ENCODE data around the gene KCNIP1. TPM values are rescaled to one million over a fixed set of nuclear protein-coding genes. Genes with fewer than 3 reads are reported as not detected.
"Not testable (repeated sequence)": the region's sequence is repeated elsewhere in the genome, so short reads cannot be mapped to it uniquely, and the experiment has no call there.

The KCNIP1 gene
- total and polyA plus RNA-seq, 8 donors, result 0.35 to 4.9 (median 2.5) TPM

DNA sequence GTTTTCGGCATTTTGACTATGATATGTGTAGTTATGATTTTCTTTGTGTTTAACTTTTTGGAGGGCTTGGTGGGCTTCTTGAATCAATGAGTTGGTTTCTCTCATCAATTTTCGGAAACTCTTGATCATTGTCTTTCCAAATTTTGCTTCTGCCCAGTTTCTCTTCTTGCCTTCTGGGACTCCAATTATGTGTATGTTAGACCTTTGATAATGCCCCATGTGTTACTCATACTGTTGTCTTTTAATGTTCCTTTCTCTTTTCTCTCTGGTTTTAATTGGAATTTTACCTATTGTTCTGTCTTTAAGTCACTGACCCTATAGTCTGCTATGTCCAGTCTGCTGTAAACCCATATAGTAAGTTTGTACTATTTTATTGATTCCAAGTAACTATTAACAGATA, 41.5 kb downstream of the KCNIP1 start:
- H3K4me1 ChIP-seq, result no peaks in the 10 kb centered on the region
- TF ChIP-seq, protein P1, sequence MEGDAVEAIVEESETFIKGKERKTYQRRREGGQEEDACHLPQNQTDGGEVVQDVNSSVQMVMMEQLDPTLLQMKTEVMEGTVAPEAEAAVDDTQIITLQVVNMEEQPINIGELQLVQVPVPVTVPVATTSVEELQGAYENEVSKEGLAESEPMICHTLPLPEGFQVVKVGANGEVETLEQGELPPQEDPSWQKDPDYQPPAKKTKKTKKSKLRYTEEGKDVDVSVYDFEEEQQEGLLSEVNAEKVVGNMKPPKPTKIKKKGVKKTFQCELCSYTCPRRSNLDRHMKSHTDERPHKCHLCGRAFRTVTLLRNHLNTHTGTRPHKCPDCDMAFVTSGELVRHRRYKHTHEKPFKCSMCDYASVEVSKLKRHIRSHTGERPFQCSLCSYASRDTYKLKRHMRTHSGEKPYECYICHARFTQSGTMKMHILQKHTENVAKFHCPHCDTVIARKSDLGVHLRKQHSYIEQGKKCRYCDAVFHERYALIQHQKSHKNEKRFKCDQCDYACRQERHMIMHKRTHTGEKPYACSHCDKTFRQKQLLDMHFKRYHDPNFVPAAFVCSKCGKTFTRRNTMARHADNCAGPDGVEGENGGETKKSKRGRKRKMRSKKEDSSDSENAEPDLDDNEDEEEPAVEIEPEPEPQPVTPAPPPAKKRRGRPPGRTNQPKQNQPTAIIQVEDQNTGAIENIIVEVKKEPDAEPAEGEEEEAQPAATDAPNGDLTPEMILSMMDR (IDR thresholded peaks at IDR 0.05), result no peak
- H3K27ac ChIP-seq, result no peak overlapping the region
- intact Hi-C loops (cut with DNase I), result no loop called here
- H3K36me3 ChIP-seq, result no peaks in the 10 kb centered on the region
- no peak overlapping the region for H3K4me3 ChIP-seq
- no peak for ATAC-seq
- H3K27me3 ChIP-seq, result peaks cover 0 to 14% of the 10 kb centered on the region in 2 donors
- peaks cover 0 to 9% of the 10 kb centered on the region in 2 donors for H3K9me3 ChIP-seq
- no peak for DNase-seq

DNA sequence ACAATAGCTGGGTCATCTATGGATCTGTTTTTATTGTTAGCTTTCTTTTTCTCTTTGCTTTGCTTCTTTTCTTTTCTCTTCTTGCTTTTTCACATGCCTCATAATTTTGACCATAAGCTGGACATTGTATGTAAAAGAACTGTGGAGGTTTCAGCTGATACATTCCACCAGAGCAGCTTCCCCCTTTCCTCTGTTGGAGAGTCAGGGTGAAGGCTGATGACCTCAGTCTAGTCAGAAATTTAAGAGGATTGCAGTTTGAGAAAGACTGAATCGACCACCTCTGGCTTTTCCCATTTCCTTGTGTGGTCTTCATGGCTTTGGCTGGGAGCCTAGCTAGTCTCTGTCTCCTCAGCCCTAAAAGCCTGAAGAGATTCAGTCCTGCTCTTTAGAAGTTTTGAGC, 42.0 kb downstream of the KCNIP1 start:
- no peaks in the 10 kb centered on the region for H3K36me3 ChIP-seq
- peaks cover 0 to 14% of the 10 kb centered on the region in 2 donors for H3K27me3 ChIP-seq
- H3K4me1 ChIP-seq, result no peaks in the 10 kb centered on the region
- no peak for ATAC-seq
- H3K4me3 ChIP-seq, result no peak overlapping the region
- H3K27ac ChIP-seq, result no peak overlapping the region
- intact Hi-C loops (cut with DNase I), result no loop called here
- H3K9me3 ChIP-seq, result peaks cover 0 to 9% of the 10 kb centered on the region in 2 donors
- DNase-seq, result no peak
- TF ChIP-seq, protein P1 (IDR thresholded peaks at IDR 0.05), result no peak

DNA sequence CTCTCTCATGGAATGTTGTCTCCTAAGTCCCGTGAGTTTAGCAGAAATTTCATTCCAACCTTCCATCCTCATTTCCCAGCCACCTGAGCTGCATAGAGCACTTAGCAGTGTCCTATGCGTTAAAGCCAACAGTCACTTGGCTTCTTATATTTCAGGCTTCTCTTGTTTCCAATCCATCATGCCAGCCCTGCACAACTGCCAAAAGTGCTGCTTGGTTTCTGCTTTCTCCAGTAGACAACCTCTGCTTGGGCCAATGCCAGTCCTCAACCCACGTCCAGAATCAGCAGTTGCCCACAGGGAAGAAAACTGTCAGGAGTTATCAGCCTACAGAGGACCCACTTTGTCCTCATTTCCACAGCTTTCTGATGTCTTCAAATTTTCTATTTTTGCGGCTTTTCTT, 42.5 kb downstream of the KCNIP1 start:
- ATAC-seq (no peak), DNase-seq (no peak)
- Histone ChIP-seq H3K4me3 (no peak overlapping the region), H3K36me3 (no peaks in the 10 kb centered on the region), H3K27me3 (peaks cover 0 to 14% of the 10 kb centered on the region in 2 donors), H3K9me3 (peaks cover 0 to 9% of the 10 kb centered on the region in 2 donors), H3K27ac (no peak overlapping the region), H3K4me1 (no peaks in the 10 kb centered on the region)
- intact Hi-C loops (cut with DNase I), result no loop called here
- TF ChIP-seq, protein P1 (IDR thresholded peaks at IDR 0.05), result no peak

DNA sequence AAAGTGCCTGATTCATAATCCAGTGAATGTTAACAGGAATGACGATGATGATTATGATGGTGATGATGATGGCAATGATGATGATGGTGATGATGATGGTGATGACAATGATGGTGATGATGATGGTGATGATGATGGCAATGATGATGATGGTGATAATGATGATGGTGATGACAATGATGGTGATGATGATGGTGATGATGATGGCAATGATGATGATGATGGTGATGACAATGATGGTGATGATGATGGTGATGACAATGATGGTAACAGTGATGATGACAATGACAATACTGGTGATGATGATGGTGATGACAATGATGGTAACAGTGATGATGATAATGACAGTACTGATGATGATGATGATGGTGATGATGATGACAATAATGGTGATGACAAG, 46.6 kb downstream of the KCNIP1 start:
- H3K9me3 ChIP-seq; DNase-seq; intact Hi-C loops (cut with DNase I); H3K4me3 ChIP-seq; ATAC-seq; H3K36me3 ChIP-seq; H3K27ac ChIP-seq; H3K4me1 ChIP-seq: not testable (repeated sequence)
- peaks cover 0 to 49% of the 10 kb centered on the region in 2 donors for H3K27me3 ChIP-seq

DNA sequence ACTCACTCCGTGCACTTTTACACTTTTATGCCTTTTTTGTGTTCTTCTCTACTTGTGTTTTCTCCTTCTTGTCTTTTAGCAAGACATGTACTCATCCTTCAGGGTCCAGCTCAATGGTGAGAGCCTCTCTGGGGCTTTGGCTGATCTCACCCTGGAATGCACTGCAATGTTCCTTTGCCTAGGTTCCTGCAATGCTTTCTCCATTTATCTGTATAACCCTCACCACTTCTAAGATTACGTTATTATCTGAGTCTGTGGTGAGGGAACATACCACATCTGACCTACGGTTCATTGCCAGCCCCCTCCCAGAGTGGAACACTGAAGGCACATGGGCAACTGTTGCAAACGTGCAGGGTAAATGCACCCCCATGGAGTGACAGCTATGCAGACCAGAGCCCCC, 47.3 kb downstream of the KCNIP1 start:
- H3K9me3 ChIP-seq, result no peaks in the 10 kb centered on the region
- H3K36me3 ChIP-seq, result no peaks in the 10 kb centered on the region
- TF ChIP-seq, protein P1 (IDR thresholded peaks at IDR 0.05), result no peak
- no peak overlapping the region for H3K4me3 ChIP-seq
- H3K27me3 ChIP-seq, result peaks cover 0 to 53% of the 10 kb centered on the region in 2 donors
- ATAC-seq, result no peak
- no peak for DNase-seq
- intact Hi-C loops (cut with DNase I), result no loop called here
- no peak overlapping the region for H3K27ac ChIP-seq
- peaks cover 0 to 10% of the 10 kb centered on the region in 2 donors for H3K4me1 ChIP-seq

DNA sequence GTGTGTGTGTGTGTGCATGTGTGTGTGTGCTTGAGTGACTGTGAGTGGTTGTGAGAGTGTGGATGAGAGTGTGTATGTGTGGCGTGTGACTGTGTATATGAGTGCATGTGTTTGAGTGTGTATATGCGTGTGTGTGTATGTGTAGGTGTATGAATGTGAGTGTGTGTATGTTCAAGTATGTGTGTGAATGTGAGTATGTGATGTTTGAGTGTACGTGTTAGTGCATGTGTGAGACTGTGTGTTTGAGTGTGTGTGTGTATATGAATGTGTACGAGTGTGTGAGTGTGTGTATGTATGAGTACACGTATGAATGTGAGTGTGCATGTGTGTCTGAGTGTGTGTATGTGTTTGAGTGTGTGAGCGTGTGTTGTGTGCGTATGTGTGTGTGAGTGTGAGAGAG, 47.8 kb downstream of the KCNIP1 start:
- intact Hi-C loops (cut with DNase I), result no loop called here
- ATAC-seq, result no peak
- Histone ChIP-seq H3K27ac (no peak overlapping the region), H3K27me3 (peaks cover 0 to 53% of the 10 kb centered on the region in 2 donors), H3K9me3 (no peaks in the 10 kb centered on the region), H3K4me3 (no peak overlapping the region), H3K4me1 (peaks cover 0 to 10% of the 10 kb centered on the region in 2 donors), H3K36me3 (no peaks in the 10 kb centered on the region)
- DNase-seq, result no peak
- TF ChIP-seq, protein P1 (IDR thresholded peaks at IDR 0.05), result no peak

All from left lung (tissue), 10 donors.